Keratinocyte (primary cell): ENCODE results near the gene EFCAB9. TPM values are rescaled to one million over a fixed set of nuclear protein-coding genes. Genes with fewer than 3 reads are reported as not detected.

Experiments
- DNase-seq: peaks from one replicate; pipeline ENCODE4 v3.0.0-alpha.2; 2011; ENCODE audit warnings: low read depth, missing footprints, low spot score
- FAIRE-seq: peaks from 2 replicates; lab custom pipeline; 2011; peaks lifted over from hg19 to GRCh38; lab: Jason Lieb, UNC
- H2AFZ ChIP-seq: 2 replicates; pipeline ENCODE4 v1.6.0; 2012; ENCODE audit warnings: low read length, control low read depth, inconsistent platforms; ENCODE audit not compliant: control insufficient read depth
- H3K27ac ChIP-seq: 2 replicates; pipeline ENCODE4 v1.5.1; 2011; ENCODE audit warnings: low read length; ENCODE audit not compliant: control insufficient read depth, insufficient read depth
- H3K27me3 ChIP-seq: 3 replicates; pipeline ENCODE4 v1.6.0; 2011; ENCODE audit warnings: low read length; ENCODE audit not compliant: control insufficient read depth, insufficient read depth; ENCODE audit errors: extremely low read depth
- H3K36me3 ChIP-seq, 2 experiments: 2 replicates in 1 of 2; 3 replicates in 1 of 2; pipeline ENCODE4 v1.5.1; 2011; ENCODE audit warnings: low read length in 2 of 2, mild to moderate bottlenecking in 1 of 2; ENCODE audit not compliant: control insufficient read depth in 2 of 2, insufficient read depth in 2 of 2; ENCODE audit errors: extremely low read depth in 1 of 2
- H3K4me1 ChIP-seq: 3 replicates; pipeline ENCODE4 v1.5.1; 2011; ENCODE audit warnings: low read length; ENCODE audit not compliant: control insufficient read depth, insufficient read depth; ENCODE audit errors: extremely low read depth
- H3K4me2 ChIP-seq: 3 replicates; pipeline ENCODE4 v1.6.0; 2011; ENCODE audit warnings: low read depth, low read length; ENCODE audit not compliant: control insufficient read depth, insufficient read depth; ENCODE audit errors: extremely low read depth
- H3K4me3 ChIP-seq, 3 experiments: fragments of 200-600 bp in 1 of 3; sonication (generic) in 1 of 3; 2 replicates in 2 of 3; 3 replicates in 1 of 3; pipeline ENCODE4 v1.5.1; 2011 to 2016; ENCODE audit warnings: low read length in 3 of 3, mild to moderate bottlenecking in 3 of 3, control low read depth in 2 of 3, inconsistent platforms in 1 of 3, low read depth in 1 of 3, mixed read lengths in 1 of 3, mixed run types in 1 of 3, moderate library complexity in 1 of 3; ENCODE audit not compliant: control insufficient read depth in 2 of 3, insufficient read depth in 2 of 3; ENCODE audit errors: extremely low read depth in 1 of 3
- H3K79me2 ChIP-seq: 2 replicates; pipeline ENCODE4 v1.6.0; 2012; ENCODE audit warnings: low read length; ENCODE audit not compliant: control insufficient read depth, insufficient read depth
- H3K9ac ChIP-seq: 3 replicates; pipeline ENCODE4 v1.6.0; 2011; ENCODE audit warnings: low read length; ENCODE audit not compliant: control insufficient read depth, insufficient read depth; ENCODE audit errors: extremely low read depth
- H3K9me1 ChIP-seq: 3 replicates; pipeline ENCODE4 v1.6.0; 2011; ENCODE audit warnings: low read length; ENCODE audit not compliant: control insufficient read depth, insufficient read depth; ENCODE audit errors: extremely low read depth
- H3K9me3 ChIP-seq: 2 replicates; pipeline ENCODE4 v1.5.1; 2012; ENCODE audit warnings: low read depth, low read length; ENCODE audit not compliant: control insufficient read depth
- H4K20me1 ChIP-seq: 3 replicates; pipeline ENCODE4 v1.6.0; 2011; ENCODE audit warnings: low read length; ENCODE audit not compliant: control insufficient read depth, insufficient read depth; ENCODE audit errors: extremely low read depth
- CTCF ChIP-seq, 3 experiments: IDR thresholded peaks in 1 of 3; conservative IDR thresholded peaks in 1 of 3; optimal IDR thresholded peaks in 1 of 3; 2 replicates in 2 of 3; 3 replicates in 1 of 3; pipeline versions ENCODE3 to v1.5.1; 2011; ENCODE audit warnings: low read length in 3 of 3, mild to moderate bottlenecking in 3 of 3, moderate library complexity in 2 of 3, control low read depth in 1 of 3, inconsistent platforms in 1 of 3; ENCODE audit not compliant: insufficient read depth in 2 of 3; ENCODE audit errors: extremely low read depth in 1 of 3
- EZH2 ChIP-seq: IDR thresholded peaks from one replicate; pipeline ENCODE4 v1.6.1; 2012; ENCODE audit warnings: inconsistent platforms, mild to moderate bottlenecking, low read length, moderate library complexity
- dilution Hi-C: fragments of 300-500 bp; cut with MboI; formaldehyde crosslinking; loops from one replicate; pipeline ENCODE4 v1.7.0; 2020; ENCODE audit warnings: low sequenced_read_pairs; ENCODE audit not compliant: extremely low pct_ligation_motif_present
- polyA plus RNA-seq, 5 experiments: library from polyadenylated mRNA; depleted of rRNA in 3 of 5; stranded (reverse) in 3 of 5; stranded (forward) in 1 of 5; unstranded in 1 of 5; fragments of >200 nt; gene quantifications; 1 replicate in 1 of 5; 2 replicates in 3 of 5; 3 replicates in 1 of 5; pipeline versions ENCODE4 v1.2.1 to v1.2.3, GENCODE V29; 2011 to 2012; ENCODE audit warnings: missing spikeins in 2 of 5, low read depth in 1 of 5, low replicate concordance in 1 of 5

EFCAB9 gene
- polyA plus RNA-seq, 1 donor (not counting 4 experiments of a cell fraction or from before 2014, with no cell fraction given), result not detected

DNA sequence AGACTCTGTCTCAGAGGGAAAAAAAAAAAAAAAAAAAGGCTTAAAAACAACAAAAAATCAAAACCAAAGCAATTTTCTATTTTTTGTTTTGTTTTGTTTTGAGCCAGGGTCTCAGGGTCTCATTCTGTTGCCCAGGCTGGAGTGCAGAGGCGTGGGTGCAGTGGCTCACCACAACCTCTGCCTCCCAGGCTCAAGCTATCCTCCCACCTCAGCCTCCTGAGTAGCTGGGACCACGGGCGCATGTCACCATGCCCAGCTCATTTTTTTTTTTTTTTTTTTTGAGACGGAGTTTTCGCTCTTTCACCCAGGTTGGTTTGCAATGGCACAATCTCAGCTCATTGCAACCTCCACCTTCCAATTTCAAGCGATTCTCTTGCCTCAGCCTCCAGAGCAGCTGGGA is 11.7 kb upstream of the EFCAB9 start:
- Histone ChIP-seq H3K27me3 (no peaks in the 10 kb centered on the region), H3K27ac (no peak overlapping the region), H3K79me2 (peaks cover 79% of the 10 kb centered on the region), H2AFZ (no peak overlapping the region), H3K4me3 (no peak overlapping the region), H3K9me3 (no peaks in the 10 kb centered on the region), H3K4me2 (no peak overlapping the region), H3K4me1 (peaks cover 30% of the 10 kb centered on the region), H4K20me1 (peaks cover 11% of the 10 kb centered on the region), H3K36me3 (peaks cover 6 to 7% of the 10 kb centered on the region in 2 experiments), H3K9me1 (peaks cover 2% of the 10 kb centered on the region), H3K9ac (no peak overlapping the region)
- FAIRE-seq (no peak), DNase-seq (no peak)
- no peak for TF ChIP-seq CTCF (optimal IDR thresholded peaks at IDR 0.05 in 1 of 3, IDR thresholded peaks at IDR 0.05 in 1 of 3, conservative IDR thresholded peaks at IDR 0.05 in 1 of 3; ENCODE audit: extremely low read depth in 1 of 3, insufficient read depth in 2 of 3, low read length in 3 of 3)
- TF ChIP-seq EZH2, result no peak
- dilution Hi-C loops, result no loop called here

DNA sequence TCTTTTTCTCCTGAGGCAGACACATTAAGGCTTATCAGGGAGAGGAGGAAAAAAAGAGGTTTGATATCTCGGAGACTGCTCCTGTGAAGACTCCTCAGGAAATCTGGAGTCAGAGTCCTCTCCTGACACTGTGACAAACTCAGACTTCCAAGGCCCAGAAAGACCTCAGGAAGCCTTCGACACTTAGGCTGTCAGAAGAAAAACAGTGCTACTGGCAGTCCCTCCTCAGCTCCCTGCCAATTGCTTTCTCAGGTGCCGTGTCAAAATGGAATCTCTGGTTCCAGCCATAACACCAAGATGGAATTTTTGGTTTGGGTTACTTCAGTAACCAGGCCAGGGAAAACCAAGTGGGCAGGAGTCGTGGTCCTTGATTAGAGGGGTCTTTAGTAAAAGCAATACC is 10.1 kb upstream of the EFCAB9 start:
- TF ChIP-seq EZH2 (no peak), CTCF (optimal IDR thresholded peaks at IDR 0.05 in 1 of 3, IDR thresholded peaks at IDR 0.05 in 1 of 3, conservative IDR thresholded peaks at IDR 0.05 in 1 of 3; ENCODE audit: extremely low read depth in 1 of 3, insufficient read depth in 2 of 3, low read length in 3 of 3) (no peak)
- peaks cover 68% of the 10 kb centered on the region for H3K79me2 ChIP-seq
- H3K27me3 ChIP-seq, result no peaks in the 10 kb centered on the region
- peaks cover 30% of the 10 kb centered on the region for H3K4me1 ChIP-seq
- no peak overlapping the region for H2AFZ ChIP-seq
- peaks cover 6% of the 10 kb centered on the region for H4K20me1 ChIP-seq
- no peaks in the 10 kb centered on the region for H3K9me3 ChIP-seq
- H3K36me3 ChIP-seq, result peaks cover 3% of the 10 kb centered on the region in 2 experiments
- no peak overlapping the region for H3K9ac ChIP-seq
- H3K4me3 ChIP-seq, result no peak overlapping the region
- dilution Hi-C loops, result no loop called here
- DNase-seq (no peak), FAIRE-seq (no peak)
- no peak overlapping the region for H3K27ac ChIP-seq
- no peak overlapping the region for H3K4me2 ChIP-seq
- H3K9me1 ChIP-seq, result peaks cover 2% of the 10 kb centered on the region
